IMR-90 (cell line): ENCODE measurements around the gene ARV1.

Experiments
- BHLHE40 ChIP-seq: fragments of 150-350 bp; IDR thresholded peaks from 2 replicates; pipeline ENCODE4 v1.6.1; 2016; ENCODE audit warnings: mild to moderate bottlenecking, low read depth, low read length
- MXI1 ChIP-seq: IDR thresholded peaks from 2 replicates; pipeline ENCODE4 v1.6.1; 2012; ENCODE audit warnings: low read depth, mild to moderate bottlenecking, low read length, moderate library complexity, borderline replicate concordance
- POLR2A ChIP-seq: IDR thresholded peaks from 2 replicates; pipeline ENCODE4 v1.6.1; 2012; ENCODE audit warnings: mild to moderate bottlenecking, low read depth, low read length
- TF ChIP-seq, protein P1 (sequence below): conservative IDR thresholded peaks from 2 replicates; pipeline ENCODE4 v1.5.1; 2012; ENCODE audit warnings: mild to moderate bottlenecking, low read depth, low read length, improper control_type of control experiment

DNA sequence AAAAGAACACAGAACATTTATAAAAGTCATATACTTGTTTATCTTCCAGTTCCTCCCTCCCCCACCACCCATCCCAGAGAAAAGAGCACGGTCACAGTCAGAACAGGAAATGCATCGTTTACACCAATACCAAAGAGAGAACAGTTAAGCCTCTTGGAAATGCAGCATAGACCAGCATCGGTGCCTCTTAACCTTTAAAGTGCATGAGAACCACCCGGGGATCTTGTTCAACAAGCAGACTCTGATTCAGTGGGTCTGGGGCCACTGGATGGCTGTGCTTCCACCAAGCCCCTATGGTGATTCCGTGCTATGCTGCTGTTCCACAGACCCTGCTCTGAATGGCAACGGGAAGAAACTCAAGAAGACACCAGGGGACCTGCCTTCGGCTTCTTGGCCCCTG lies 41.9 kb downstream of the ARV1 start:
- TF ChIP-seq BHLHE40, result no peak
- TF ChIP-seq POLR2A, result no peak
- TF ChIP-seq, protein P1, sequence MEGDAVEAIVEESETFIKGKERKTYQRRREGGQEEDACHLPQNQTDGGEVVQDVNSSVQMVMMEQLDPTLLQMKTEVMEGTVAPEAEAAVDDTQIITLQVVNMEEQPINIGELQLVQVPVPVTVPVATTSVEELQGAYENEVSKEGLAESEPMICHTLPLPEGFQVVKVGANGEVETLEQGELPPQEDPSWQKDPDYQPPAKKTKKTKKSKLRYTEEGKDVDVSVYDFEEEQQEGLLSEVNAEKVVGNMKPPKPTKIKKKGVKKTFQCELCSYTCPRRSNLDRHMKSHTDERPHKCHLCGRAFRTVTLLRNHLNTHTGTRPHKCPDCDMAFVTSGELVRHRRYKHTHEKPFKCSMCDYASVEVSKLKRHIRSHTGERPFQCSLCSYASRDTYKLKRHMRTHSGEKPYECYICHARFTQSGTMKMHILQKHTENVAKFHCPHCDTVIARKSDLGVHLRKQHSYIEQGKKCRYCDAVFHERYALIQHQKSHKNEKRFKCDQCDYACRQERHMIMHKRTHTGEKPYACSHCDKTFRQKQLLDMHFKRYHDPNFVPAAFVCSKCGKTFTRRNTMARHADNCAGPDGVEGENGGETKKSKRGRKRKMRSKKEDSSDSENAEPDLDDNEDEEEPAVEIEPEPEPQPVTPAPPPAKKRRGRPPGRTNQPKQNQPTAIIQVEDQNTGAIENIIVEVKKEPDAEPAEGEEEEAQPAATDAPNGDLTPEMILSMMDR, result no peak
- TF ChIP-seq MXI1, result no peak
